Neural progenitor cell (in vitro differentiated cells): Measurements from ENCODE around the gene HMGXB4. TPM values are rescaled to one million over a fixed set of nuclear protein-coding genes. Genes with fewer than 3 reads are reported as not detected.

Experiments used
- DNase-seq: peaks from one replicate; pipeline ENCODE4 v3.0.0-alpha.2; 2016; ENCODE audit warnings: low spot score
- H2AFZ ChIP-seq: fragments of 200-600 bp; sonication (generic); replicated peaks from 2 replicates; pipeline ENCODE4 v1.6.1; 2016; ENCODE audit warnings: antibody characterized with exemption
- H3F3A ChIP-seq: fragments of 200-600 bp; sonication (generic); 2 replicates; pipeline ENCODE4 v1.6.1; 2016; ENCODE audit warnings: antibody characterized with exemption, low read depth
- H3K27ac ChIP-seq: fragments of 200-600 bp; sonication (generic); 2 replicates; pipeline ENCODE4 v1.5.1; 2016; ENCODE audit warnings: mild to moderate bottlenecking
- H3K27me3 ChIP-seq: fragments of 200-600 bp; sonication (generic); 2 replicates; pipeline ENCODE4 v1.6.1; 2016; ENCODE audit warnings: mild to moderate bottlenecking, moderate library complexity
- H3K36me3 ChIP-seq: fragments of 200-600 bp; sonication (generic); 2 replicates; pipeline ENCODE4 v1.5.1; 2016
- H3K4me1 ChIP-seq: fragments of 200-600 bp; sonication (generic); 2 replicates; pipeline ENCODE4 v1.6.1; 2016; ENCODE audit warnings: mixed run types
- H3K4me2 ChIP-seq: fragments of 200-600 bp; sonication (generic); 2 replicates; pipeline ENCODE4 v1.6.1; 2016
- H3K4me3 ChIP-seq: fragments of 200-600 bp; sonication (generic); 2 replicates; pipeline ENCODE4 v1.5.1; 2016
- H3K79me2 ChIP-seq: fragments of 200-600 bp; sonication (generic); 2 replicates; pipeline ENCODE4 v1.6.1; 2016; ENCODE audit warnings: low read depth
- H3K9ac ChIP-seq: fragments of 200-600 bp; sonication (generic); 2 replicates; pipeline ENCODE4 v1.6.1; 2016
- H3K9me3 ChIP-seq: fragments of 200-600 bp; sonication (generic); 2 replicates; pipeline ENCODE4 v1.5.1; 2016; ENCODE audit warnings: low read depth
- H4K20me1 ChIP-seq: fragments of 200-600 bp; sonication (generic); 2 replicates; pipeline ENCODE4 v1.6.1; 2016; ENCODE audit warnings: low read depth
- H3K27ac Mint-ChIP-seq: 3 replicates; pipeline ENCODE4 v1.8.0; 2021; ENCODE audit warnings: mixed read lengths
- H3K27me3 Mint-ChIP-seq: 2 replicates; pipeline ENCODE4 v1.8.0; 2022; ENCODE audit warnings: low read depth, mild to moderate bottlenecking, inconsistent platforms, moderate library complexity, mixed read lengths; ENCODE audit not compliant: insufficient read depth
- H3K36me3 Mint-ChIP-seq: 3 replicates; pipeline ENCODE4 v1.8.0; 2021; ENCODE audit warnings: mixed read lengths
- H3K4me1 Mint-ChIP-seq: 3 replicates; pipeline ENCODE4 v1.8.0; 2021; ENCODE audit warnings: mixed read lengths
- H3K4me3 Mint-ChIP-seq: 3 replicates; pipeline ENCODE4 v1.8.0; 2021; ENCODE audit warnings: mild to moderate bottlenecking, moderate library complexity, mixed read lengths
- H3K9me3 Mint-ChIP-seq: 3 replicates; pipeline ENCODE4 v1.8.0; 2020; ENCODE audit warnings: mixed read lengths
- CTCF ChIP-seq: fragments of 200-600 bp; sonication (generic); IDR thresholded peaks from 2 replicates; pipeline ENCODE4 v1.5.1; 2017; ENCODE audit warnings: antibody characterized with exemption, mild to moderate bottlenecking
- EZH2 ChIP-seq: fragments of 200-600 bp; sonication (generic); IDR thresholded peaks from 2 replicates; pipeline ENCODE4 v1.6.1; 2017; ENCODE audit warnings: antibody characterized with exemption, mild to moderate bottlenecking, moderate library complexity
- EZH2phosphoT487 ChIP-seq: fragments of 200-600 bp; sonication (generic); IDR thresholded peaks from 2 replicates; pipeline ENCODE4 v1.6.1; 2017; ENCODE audit warnings: antibody characterized with exemption
- total RNA-seq: library from RNA; depleted of rRNA; stranded (reverse); fragments of >200 nt; gene quantifications from 2 replicates; pipeline ENCODE4 v1.2.3, GENCODE V29; 2015; ENCODE audit warnings: low replicate concordance

Gene HMGXB4
- total RNA-seq, 1 donor from 2014 or later = 55.9 TPM

DNA sequence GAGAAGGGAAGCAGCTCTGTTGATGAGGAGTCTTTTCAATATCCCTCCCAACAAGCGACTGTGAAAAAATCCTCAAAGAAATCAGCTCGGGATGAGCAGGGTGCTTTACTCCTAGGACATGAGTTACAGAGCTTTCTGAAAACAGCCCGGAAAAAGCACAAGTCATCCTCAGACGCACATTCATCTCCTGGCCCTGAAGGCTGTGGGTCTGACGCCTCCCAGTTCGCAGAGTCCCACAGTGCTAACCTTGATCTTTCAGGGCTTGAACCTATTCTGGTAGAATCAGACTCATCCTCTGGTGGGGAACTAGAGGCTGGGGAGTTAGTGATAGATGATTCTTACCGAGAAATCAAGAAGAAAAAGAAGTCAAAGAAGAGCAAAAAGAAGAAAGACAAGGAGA, 7.7 kb downstream of the HMGXB4 start:
- no peak overlapping the region for H3K27ac Mint-ChIP-seq
- H3K36me3 ChIP-seq = peaks cover 21% of the 10 kb centered on the region
- H3K4me2 ChIP-seq = no peak overlapping the region
- H3K9ac ChIP-seq = no peak overlapping the region
- no peaks in the 10 kb centered on the region for H3K9me3 ChIP-seq
- H3K36me3 Mint-ChIP-seq = peaks cover 50% of the 10 kb centered on the region
- no peaks in the 10 kb centered on the region for H3K9me3 Mint-ChIP-seq
- no peaks in the 10 kb centered on the region for H3K27me3 ChIP-seq
- peaks cover 48% of the 10 kb centered on the region for H4K20me1 ChIP-seq
- peaks cover 64% of the 10 kb centered on the region for H3K79me2 ChIP-seq
- no peak for DNase-seq
- no peak overlapping the region for H3K4me3 ChIP-seq
- no peaks in the 10 kb centered on the region for H3F3A ChIP-seq
- no peak overlapping the region for H3K27ac ChIP-seq
- no peak overlapping the region for H2AFZ ChIP-seq
- H3K4me3 Mint-ChIP-seq = no peak overlapping the region
- H3K4me1 Mint-ChIP-seq = no peaks in the 10 kb centered on the region
- H3K27me3 Mint-ChIP-seq = no peaks in the 10 kb centered on the region
- no peaks in the 10 kb centered on the region for H3K4me1 ChIP-seq
- TF ChIP-seq EZH2phosphoT487 = no peak
- TF ChIP-seq CTCF = no peak
- TF ChIP-seq EZH2 = no peak

DNA sequence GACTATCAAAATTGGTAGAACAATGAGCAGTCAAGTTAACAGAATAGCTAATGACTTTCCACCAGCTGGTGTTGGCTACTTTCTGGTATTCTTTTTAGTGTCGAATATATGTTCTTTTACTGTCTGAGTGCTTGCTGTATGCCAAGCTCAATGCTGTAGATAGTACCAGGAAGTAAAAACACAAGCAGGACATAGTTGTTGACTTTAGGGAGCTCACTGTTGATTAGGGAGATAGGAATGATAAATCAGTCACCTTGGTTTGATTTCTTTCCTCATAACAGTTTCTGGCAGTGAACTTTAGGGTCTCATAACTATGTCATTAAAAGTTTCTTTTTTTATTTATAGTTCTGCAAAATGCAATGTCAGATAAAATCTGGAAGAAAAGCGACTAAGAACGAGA, 9.0 kb downstream of the HMGXB4 start:
- no peak overlapping the region for H3K4me2 ChIP-seq
- Mint-ChIP-seq H3K4me1 (no peaks in the 10 kb centered on the region), H3K36me3 (peaks cover 54% of the 10 kb centered on the region), H3K27ac (no peak overlapping the region), H3K4me3 (no peak overlapping the region), H3K9me3 (no peaks in the 10 kb centered on the region), H3K27me3 (no peaks in the 10 kb centered on the region)
- TF ChIP-seq EZH2phosphoT487 (no peak), CTCF (no peak), EZH2 (no peak)
- no peaks in the 10 kb centered on the region for H3K27me3 ChIP-seq
- H3K4me1 ChIP-seq = no peaks in the 10 kb centered on the region
- H3K9me3 ChIP-seq = no peaks in the 10 kb centered on the region
- no peak overlapping the region for H3K4me3 ChIP-seq
- no peak overlapping the region for H3K9ac ChIP-seq
- no peaks in the 10 kb centered on the region for H3F3A ChIP-seq
- no peak overlapping the region for H2AFZ ChIP-seq
- peaks cover 48% of the 10 kb centered on the region for H4K20me1 ChIP-seq
- no peak overlapping the region for H3K27ac ChIP-seq
- DNase-seq = no peak
- peaks cover 24% of the 10 kb centered on the region for H3K36me3 ChIP-seq
- H3K79me2 ChIP-seq = peaks cover 55% of the 10 kb centered on the region

DNA sequence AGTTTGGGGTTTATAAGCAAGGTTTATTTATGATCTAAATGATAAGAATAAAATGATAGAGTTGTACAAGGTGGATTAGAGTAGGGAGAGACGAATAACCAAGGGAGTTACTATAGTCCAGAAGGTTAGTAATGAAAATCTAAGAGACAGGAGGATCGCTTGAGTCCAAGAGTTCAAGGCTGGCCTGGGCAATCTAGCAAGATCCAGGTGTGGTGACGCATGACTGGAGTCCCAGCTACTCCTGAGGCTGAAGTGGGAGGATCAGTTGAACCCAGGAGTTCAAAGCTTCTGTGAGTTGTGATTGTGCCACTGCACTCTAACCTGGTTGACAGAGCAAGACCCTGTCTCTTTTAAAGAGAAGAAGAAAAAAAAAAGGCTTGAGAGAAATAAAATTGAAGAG, 12.3 kb downstream of the HMGXB4 start:
- H4K20me1 ChIP-seq = peaks cover 54% of the 10 kb centered on the region
- H2AFZ ChIP-seq = no peak overlapping the region
- Mint-ChIP-seq H3K27ac (no peak overlapping the region), H3K36me3 (peaks cover 51% of the 10 kb centered on the region), H3K4me1 (no peaks in the 10 kb centered on the region), H3K27me3 (no peaks in the 10 kb centered on the region), H3K4me3 (no peak overlapping the region), H3K9me3 (no peaks in the 10 kb centered on the region)
- no peaks in the 10 kb centered on the region for H3K4me1 ChIP-seq
- H3K9ac ChIP-seq = no peak overlapping the region
- no peaks in the 10 kb centered on the region for H3K9me3 ChIP-seq
- H3F3A ChIP-seq = no peaks in the 10 kb centered on the region
- H3K79me2 ChIP-seq = peaks cover 68% of the 10 kb centered on the region
- H3K36me3 ChIP-seq = peaks cover 30% of the 10 kb centered on the region
- H3K4me3 ChIP-seq = no peak overlapping the region
- no peak overlapping the region for H3K4me2 ChIP-seq
- no peak for DNase-seq
- H3K27me3 ChIP-seq = no peaks in the 10 kb centered on the region
- no peak overlapping the region for H3K27ac ChIP-seq
- TF ChIP-seq EZH2 (no peak), CTCF (no peak), EZH2phosphoT487 (no peak)
